Peyer's patch (tissue), 4 donors: Measurements from ENCODE around the gene RAB5IF. TPM values are rescaled to one million over a fixed set of nuclear protein-coding genes. Genes with fewer than 3 reads are reported as not detected.

Experiments
- DNase-seq, 3 donors: peaks; one replicate each; pipeline ENCODE4 v3.0.0-alpha.2; 2017 to 2019
- H3K27ac ChIP-seq, 4 donors: fragments of 200-600 bp; sonication (generic); one replicate each; pipeline ENCODE4 v1.5.1; 2016 to 2019
- H3K27me3 ChIP-seq, 2 donors: fragments of 200-600 bp; sonication (generic); one replicate each; pipeline ENCODE4 v1.5.1; 2019
- H3K36me3 ChIP-seq, 3 donors: fragments of 200-600 bp; sonication (generic); one replicate each; pipeline ENCODE4 v1.5.1; 2016 to 2019
- H3K4me1 ChIP-seq, 4 donors: fragments of 200-600 bp; sonication (generic); one replicate each; pipeline ENCODE4 v1.5.1; 2016 to 2019
- H3K4me3 ChIP-seq, 4 donors: fragments of 200-600 bp; sonication (generic); 1 replicate in 3 of 4; 2 replicates in 1 of 4; pipeline ENCODE4 v1.5.1; 2016 to 2019; ENCODE audit warnings: mild to moderate bottlenecking in 1 of 4
- H3K9me3 ChIP-seq, 4 donors: fragments of 200-600 bp; sonication (generic); one replicate each; pipeline ENCODE4 v1.5.1; 2016 to 2019; ENCODE audit warnings: mild to moderate bottlenecking in 1 of 4
- CTCF ChIP-seq, 6 experiments: fragments of 450-650 bp in 4 of 6; fragments of 200-600 bp in 2 of 6; sonication (generic) in 1 of 6; IDR thresholded peaks; one replicate each; pipeline ENCODE4 v1.5.1; 2017 to 2019; ENCODE audit warnings: antibody characterized with exemption in 6 of 6, mild to moderate bottlenecking in 3 of 6, moderate library complexity in 1 of 6
- POLR2A ChIP-seq, 2 donors: fragments of 450-650 bp; IDR thresholded peaks; one replicate each; pipeline ENCODE4 v1.5.1; 2017; ENCODE audit warnings: antibody characterized with exemption in 2 of 2, mild to moderate bottlenecking in 2 of 2, moderate library complexity in 2 of 2
- total RNA-seq, 4 donors: library from RNA; depleted of rRNA; stranded (reverse); fragments of >200 nt; gene quantifications; one replicate each; pipeline ENCODE4 v1.1.0, GENCODE V29; 2016

The RAB5IF gene
- total RNA-seq, 4 donors from 2014 or later, result 55.6 to 193 (median 105) TPM

DNA sequence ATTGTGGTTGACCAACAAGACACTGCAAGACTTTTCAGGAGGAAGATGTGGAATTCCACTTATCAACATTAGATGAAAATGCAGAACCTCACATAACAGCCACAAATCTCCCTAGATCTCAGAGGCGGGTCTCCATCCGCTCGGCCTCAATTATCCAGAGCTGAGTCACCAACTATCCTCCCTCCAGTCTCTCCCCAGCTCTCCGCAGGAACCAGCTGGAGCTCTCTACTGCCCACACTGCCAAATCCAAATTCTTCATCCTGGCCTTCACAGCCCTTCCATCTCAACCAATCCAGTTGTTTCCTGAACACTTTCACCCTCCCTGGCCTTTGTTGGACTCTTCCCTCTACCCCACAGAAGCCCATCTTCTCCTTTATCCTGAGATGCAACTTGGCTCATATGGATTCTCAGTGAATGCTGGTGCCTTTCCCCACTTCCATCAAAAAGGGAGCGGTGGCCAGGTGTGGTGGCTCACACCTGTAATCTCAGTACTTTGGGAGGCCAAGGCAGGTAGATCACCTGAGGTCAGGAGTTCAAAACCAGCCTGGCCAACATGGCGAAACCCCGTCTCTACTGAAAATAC lies 35.6 kb upstream of the RAB5IF start:
- H3K27me3 ChIP-seq, result no peaks in the 10 kb centered on the region
- H3K4me3 ChIP-seq, result no peak overlapping the region
- peaks cover 0 to 4% (median 0%) of the 10 kb centered on the region in 4 donors for H3K9me3 ChIP-seq
- H3K27ac ChIP-seq, result no peak overlapping the region
- TF ChIP-seq POLR2A (IDR thresholded peaks at IDR 0.05) (no peak), CTCF (IDR thresholded peaks at IDR 0.05) (no peak)
- no peak for DNase-seq
- H3K36me3 ChIP-seq, result no peaks in the 10 kb centered on the region
- H3K4me1 ChIP-seq, result peaks cover 0 to 15% (median 3%) of the 10 kb centered on the region in 4 donors

DNA sequence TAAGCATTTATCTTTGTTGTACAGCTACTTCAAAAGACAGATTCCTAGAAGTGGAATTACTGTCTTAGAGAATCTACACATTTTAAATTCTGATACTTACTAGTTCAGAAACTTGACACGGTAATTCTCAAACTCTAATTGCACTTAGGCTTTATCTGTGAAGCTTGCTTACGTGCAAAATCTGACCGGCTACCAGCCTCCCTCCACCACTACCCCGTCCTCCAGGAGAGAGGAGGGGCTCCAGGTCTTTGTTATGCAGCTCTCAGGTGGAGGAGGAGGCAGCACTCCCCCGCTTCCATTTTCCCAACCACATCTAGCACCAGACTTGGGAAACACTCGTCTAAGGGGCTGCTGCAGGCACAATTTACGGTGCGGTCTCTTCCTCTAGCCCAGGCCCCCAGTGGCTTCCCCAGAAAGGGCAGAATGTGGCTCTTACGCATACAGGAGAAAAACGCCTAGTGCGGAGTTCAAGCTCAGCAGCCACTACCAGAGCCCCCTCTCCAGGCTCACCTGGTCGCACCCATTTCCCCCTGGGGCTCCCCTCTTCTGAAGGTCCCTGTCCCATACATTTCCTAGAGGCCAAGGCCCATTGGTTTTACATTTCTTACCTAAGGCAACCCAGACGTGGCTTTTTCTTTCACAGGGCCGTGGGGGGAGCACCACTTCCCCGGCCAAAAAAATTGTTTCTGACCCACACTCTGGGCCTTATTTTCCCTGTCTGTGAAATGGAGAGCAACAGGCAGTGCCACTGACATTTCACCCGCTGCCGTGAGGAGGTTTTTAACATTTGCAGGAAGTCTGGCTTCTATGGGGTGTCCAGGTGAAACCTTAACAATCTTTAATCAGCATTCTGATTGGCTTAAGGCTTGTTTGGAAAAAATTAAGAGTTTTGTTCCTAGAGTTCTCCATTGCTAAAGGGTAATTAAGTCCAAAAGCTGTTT lies 33.7 kb upstream of the RAB5IF start:
- Histone ChIP-seq H3K36me3 (no peaks in the 10 kb centered on the region), H3K4me3 (no peak overlapping the region), H3K27me3 (no peaks in the 10 kb centered on the region), H3K4me1 (peaks cover 0 to 30% (median 5%) of the 10 kb centered on the region in 4 donors), H3K27ac (peak overlapping the region; percentile 88 to 99 (median 96)), H3K9me3 (peaks cover 0 to 4% (median 0%) of the 10 kb centered on the region in 4 donors)
- no peak for TF ChIP-seq CTCF (IDR thresholded peaks at IDR 0.05)
- no peak for TF ChIP-seq POLR2A (IDR thresholded peaks at IDR 0.05)
- DNase-seq, result no peak

DNA sequence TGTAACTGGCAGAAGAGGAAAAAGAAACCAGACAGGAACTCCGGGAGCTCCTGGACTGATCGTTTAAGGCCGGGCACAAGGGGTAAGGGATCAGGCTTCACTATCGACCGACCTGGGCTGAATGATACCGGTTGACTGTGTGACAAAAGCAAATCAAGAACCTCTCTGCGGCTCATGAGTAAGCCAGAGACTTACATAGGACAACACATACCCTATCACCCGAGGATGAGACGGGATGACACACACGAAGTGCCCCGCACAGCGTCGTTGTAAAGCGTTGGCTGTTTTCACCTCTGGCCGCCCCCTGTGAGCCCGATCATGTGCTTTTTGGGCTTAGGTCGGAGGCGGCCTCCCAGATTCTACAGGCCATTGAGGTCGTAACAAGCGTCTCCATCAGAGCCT lies 32.9 kb upstream of the RAB5IF start:
- Histone ChIP-seq H3K4me1 (peaks cover 0 to 30% (median 5%) of the 10 kb centered on the region in 4 donors), H3K9me3 (peaks cover 0 to 4% (median 0%) of the 10 kb centered on the region in 4 donors), H3K27me3 (no peaks in the 10 kb centered on the region), H3K36me3 (no peaks in the 10 kb centered on the region), H3K4me3 (peak overlapping the region; percentile 65 to 94 (median 88)), H3K27ac (peak overlapping the region; percentile 88 to 99 (median 96))
- no peak for TF ChIP-seq POLR2A (IDR thresholded peaks at IDR 0.05)
- TF ChIP-seq CTCF (IDR thresholded peaks at IDR 0.05), result no peak
- DNase-seq, result peak in 2 of 3 donors; percentile 39 to 67

DNA sequence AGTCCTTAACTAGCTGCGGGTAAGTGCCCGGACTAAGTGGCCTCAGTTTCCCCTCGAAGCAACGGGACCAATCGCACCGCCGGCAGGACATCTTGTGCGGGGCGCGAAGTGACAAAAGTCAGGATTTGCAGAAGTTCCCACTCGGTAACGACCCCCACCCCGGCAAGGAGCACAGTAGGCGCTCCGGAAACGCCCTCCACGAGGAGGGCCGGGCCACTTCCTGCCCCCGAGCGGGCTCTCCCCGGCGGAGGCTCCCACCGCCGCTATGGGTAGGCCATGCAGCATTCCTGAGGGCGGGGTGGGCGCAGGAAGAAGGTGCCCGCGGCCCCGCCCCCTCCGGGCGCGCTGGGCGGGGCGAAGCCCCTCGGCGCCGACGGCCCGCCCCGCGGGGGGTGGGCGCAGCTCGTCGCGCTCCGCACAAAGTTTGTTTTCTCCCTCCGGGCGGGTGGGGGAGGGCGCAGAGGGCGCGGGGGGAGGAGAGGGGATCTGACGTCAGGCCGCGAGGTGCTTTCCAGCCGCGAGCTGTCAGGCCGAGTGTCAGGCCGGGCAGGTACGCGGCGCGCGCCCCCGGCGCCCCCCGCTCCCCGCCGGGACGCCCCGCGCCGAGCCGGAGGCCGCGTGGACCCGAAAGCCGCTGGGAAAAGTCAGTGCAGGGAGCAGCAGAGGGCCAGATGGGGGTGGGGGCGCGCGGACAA lies 32.3 kb upstream of the RAB5IF start, which contains the start of gene TGIF2:
Gene TGIF2, plus strand, starts transcription at position 495 of the 695 bp plus-strand sequence. CDS start 5,178 bp downstream, outside the sequence.
- Histone ChIP-seq H3K4me3 (peak within 1 kb of the TSS; percentile 65 to 94 (median 88)), H3K4me1 (peaks cover 0 to 30% (median 5%) of the 10 kb centered on the region in 4 donors), H3K36me3 (no peaks in the 10 kb centered on the region), H3K9me3 (peaks cover 0 to 4% (median 0%) of the 10 kb centered on the region in 4 donors), H3K27ac (peak within 1 kb of the TSS; percentile 88 to 99 (median 96)), H3K27me3 (no peaks in the 10 kb centered on the region)
- TF ChIP-seq CTCF (IDR thresholded peaks at IDR 0.05) (no peak), POLR2A (IDR thresholded peaks at IDR 0.05) (no peak)
- DNase-seq, result peak; percentile 82 to 94 (median 91)

GRCh38 chr20:36573798-36574365 lies 31.7 kb upstream of the RAB5IF start:
- Histone ChIP-seq H3K4me3 (peak overlapping the region; percentile 65 to 94 (median 88)), H3K36me3 (peaks cover 0 to 4% (median 0%) of the 10 kb centered on the region in 3 donors), H3K9me3 (peaks cover 0 to 4% (median 0%) of the 10 kb centered on the region in 4 donors), H3K4me1 (peaks cover 0 to 30% (median 5%) of the 10 kb centered on the region in 4 donors), H3K27me3 (no peaks in the 10 kb centered on the region), H3K27ac (peak overlapping the region; percentile 88 to 99 (median 96))
- peak; percentile 57 to 74 (median 59) for DNase-seq
- TF ChIP-seq CTCF (IDR thresholded peaks at IDR 0.05), result peak in 1 of 6 experiments; percentile 8
- no peak for TF ChIP-seq POLR2A (IDR thresholded peaks at IDR 0.05)
